GM18951 (cell line): Measurements from ENCODE around the gene CCDC60.

Experiments
- POLR2A ChIP-seq: IDR thresholded peaks from 4 replicates; pipeline ENCODE4 v1.6.1; 2011; ENCODE audit warnings: mild to moderate bottlenecking; ENCODE audit not compliant: insufficient read length, insufficient read depth; ENCODE audit errors: extremely low read depth
- in situ Hi-C: fragments of 300-500 bp; cut with MboI; formaldehyde crosslinking; loops from one replicate; pipeline ENCODE4 v1.12.0; 2022; ENCODE audit warnings: low sequenced_read_pairs, mixed read lengths, inconsistent platforms; ENCODE audit not compliant: unreplicated experiment

CCDC60 gene

DNA sequence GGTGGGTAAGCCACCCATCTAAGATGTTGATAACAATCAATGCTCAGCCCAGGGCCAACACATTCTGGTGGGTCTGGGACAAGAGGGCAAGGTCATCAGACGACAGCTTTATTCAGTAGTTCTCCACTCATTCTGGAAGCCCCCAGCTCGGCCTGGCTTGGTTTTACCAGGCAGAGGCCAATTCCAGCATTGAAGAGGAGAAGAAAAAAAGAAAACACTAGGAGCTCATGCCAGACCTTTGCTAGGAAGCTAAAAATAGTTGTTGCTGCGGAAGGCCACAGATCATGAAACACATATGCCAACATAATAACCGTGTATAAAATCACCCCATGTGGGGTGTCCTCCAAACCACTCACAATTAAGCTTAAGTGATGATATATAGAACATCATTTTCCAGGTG lies 44.4 kb downstream of the CCDC60 start:
- in situ Hi-C loops = no loop called here

DNA sequence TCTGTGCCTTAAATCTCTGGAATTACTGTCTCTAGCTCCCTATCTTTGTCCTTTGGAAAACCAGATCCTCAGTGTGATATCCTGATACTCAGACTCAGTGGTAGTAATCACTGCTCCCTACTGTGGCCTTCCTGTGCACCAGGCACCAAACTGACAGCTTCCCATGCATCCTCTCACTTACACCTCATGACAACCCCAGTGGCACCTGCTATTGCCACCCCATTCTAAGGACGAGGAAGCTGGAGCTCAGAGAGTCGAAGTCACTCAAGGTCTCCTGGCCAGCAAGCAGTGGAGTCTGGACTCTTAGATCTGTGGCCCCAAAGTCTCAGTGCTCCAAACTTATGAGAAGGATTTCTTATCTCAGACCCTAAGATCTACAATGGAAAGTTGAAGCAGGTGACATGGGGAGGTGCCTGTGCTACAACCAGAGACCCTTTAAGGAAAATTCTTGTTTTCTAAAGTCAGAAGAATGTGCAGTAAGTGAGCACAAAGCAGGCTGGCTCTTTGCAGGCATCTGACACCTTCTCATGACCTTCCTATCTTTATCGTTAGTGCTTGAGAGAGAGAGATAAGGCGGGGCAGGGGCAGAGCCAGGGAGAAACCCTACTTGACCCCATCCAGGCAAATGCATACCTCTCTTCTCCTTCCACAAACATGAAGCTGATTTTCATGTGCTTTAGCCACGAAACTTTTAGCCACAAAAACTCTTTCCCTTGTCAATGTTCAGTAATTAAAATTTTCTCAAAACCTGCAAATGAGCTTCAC lies 47.1 kb downstream of the CCDC60 start:
- in situ Hi-C loops = no loop called here
- TF ChIP-seq POLR2A = no peak

More for the DNA sequence above, 44.4 kb downstream of the CCDC60 start:
- TF ChIP-seq POLR2A = no peak

DNA sequence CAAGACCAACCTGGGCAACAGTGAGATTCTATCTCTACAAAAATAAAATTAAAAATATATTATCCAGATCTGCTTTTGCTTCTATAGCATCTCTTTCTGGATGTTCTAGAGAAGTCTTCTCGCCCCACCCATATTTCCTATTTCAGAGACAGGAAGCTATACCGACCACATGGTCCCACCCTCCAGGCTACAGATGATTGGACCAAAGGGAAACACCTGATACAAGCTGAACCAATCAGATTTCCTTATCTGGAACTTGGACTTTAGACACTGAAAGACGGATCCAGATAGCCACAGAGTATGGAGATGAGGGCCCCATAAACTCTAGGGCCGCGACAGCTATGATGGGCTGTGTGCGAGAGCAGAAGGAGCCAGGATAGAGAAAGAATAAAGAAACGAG lies 48.7 kb downstream of the CCDC60 start:
- in situ Hi-C loops = no loop called here

DNA sequence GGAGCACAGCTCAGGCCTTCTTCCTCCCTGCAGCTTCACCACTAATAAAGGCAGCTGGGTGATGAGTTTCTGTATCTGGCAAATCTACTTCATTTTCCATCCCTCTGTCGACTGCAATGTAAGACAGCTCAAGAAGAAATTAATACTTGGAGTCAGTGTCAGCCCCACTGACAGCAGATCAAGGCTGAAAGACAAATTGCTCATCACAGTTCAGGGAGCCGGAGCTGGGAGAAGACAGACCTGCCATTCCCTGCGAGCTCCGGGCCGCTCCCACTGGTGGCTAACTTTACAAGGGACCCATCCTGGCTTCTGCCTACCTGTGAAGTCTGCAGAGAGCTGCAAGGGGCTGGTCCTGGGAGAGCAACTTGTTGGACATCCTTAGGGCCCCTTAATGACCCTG lies 49.8 kb downstream of the CCDC60 start:
- in situ Hi-C loops = no loop called here
- no peak for TF ChIP-seq POLR2A

More for the DNA sequence above, 48.7 kb downstream of the CCDC60 start:
- no peak for TF ChIP-seq POLR2A

DNA sequence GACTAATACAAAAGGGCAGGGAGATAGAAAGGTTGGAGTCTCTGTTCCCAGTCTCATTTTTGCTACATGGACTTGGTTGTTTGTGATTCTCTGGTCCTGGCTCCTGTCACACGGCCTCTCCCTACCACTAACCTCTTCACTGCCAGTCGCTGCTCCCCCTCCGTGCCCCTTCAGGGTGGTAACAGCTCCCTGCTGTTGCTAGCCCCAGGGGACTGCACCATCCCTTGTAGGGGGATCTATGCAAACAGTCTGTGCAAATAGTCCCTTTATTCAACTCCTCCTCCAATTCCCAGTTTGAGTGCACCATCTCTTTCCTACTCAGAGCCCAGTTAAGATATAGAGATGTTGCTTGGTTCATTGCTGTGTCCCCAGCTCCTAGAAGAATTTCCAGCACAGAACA lies 51.1 kb downstream of the CCDC60 start:
- no peak for TF ChIP-seq POLR2A
- in situ Hi-C loops = no loop called here

DNA sequence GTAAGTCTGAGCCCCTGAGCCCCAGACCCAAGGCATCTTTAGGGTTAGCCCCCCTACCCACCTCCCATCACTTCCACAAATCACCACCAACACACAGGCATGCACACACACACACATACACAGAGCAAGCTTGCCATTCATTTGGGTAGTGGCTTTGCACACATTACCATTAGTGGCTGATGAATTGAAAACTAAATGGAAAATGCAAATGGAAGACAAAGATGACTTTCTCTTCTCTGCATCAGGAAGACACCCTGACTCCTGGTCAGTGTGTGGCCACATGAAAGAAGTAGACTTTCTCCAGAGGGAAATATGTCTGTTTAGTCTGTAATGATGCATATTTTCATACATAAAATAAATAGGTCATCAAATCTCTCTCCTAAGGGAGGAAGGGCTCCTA lies 55.2 kb downstream of the CCDC60 start:
- no peak for TF ChIP-seq POLR2A
- in situ Hi-C loops = no loop called here

DNA sequence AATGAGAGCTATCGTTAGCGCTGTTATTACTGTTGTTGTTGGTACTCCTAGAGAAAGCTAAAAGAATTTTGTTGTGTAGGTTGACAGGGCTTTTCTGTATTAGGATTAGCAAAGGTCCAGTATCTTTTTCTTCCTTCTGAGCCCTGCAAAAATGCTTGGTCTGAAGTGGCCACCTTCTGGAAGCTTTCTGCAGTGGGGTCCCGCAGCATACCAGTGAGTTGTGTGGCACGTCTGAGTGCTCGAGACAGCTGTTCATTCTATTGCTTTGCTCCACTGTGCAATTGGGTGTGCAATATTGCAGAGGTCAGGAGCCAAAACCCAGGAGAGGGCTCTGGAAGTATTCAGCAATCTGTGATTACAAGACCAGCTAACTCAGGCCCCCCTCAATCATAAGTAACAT lies 57.1 kb downstream of the CCDC60 start:
- in situ Hi-C loops = no loop called here
- no peak for TF ChIP-seq POLR2A

DNA sequence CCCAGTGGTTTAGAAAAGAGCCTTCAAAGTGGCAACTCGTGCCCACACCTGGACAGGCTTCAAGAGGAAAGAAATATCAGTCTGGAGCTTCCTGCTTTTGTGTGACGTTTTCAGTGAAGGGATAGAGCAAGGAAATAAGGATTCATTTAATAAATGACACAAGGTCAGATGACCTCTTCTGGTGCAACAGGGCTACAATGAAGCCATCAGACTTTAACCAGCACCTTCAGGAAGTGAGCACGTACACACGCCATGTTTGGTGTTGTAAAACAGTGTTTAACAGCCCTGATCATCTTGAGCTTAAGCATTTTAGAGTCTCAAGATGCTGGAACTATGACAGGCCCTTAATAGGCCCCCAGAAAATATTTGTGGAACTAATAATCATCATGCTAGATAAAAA lies 59.1 kb downstream of the CCDC60 start:
- TF ChIP-seq POLR2A = no peak
- in situ Hi-C loops = no loop called here

DNA sequence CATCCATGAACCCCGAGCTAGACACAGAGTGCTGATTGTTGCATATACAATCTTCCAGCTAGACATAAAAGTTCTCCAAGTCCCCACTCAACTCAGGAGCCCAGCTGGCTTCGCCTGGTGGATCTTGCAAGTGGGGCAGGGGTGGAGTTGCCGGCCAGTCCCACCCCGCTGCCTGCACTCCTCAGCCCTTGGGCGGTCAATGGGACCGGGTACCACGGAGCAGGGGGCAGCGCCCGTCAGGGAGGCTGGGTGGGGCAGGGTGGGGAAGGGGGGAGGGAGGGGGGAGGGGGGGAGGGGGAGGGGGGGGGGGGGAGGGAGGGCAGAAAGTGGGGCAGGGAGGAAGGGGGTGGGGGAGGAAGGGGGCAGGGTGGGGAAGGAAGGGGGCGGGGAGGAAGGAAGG lies 63.0 kb downstream of the CCDC60 start:
- in situ Hi-C loops = no loop called here
- no peak for TF ChIP-seq POLR2A

DNA sequence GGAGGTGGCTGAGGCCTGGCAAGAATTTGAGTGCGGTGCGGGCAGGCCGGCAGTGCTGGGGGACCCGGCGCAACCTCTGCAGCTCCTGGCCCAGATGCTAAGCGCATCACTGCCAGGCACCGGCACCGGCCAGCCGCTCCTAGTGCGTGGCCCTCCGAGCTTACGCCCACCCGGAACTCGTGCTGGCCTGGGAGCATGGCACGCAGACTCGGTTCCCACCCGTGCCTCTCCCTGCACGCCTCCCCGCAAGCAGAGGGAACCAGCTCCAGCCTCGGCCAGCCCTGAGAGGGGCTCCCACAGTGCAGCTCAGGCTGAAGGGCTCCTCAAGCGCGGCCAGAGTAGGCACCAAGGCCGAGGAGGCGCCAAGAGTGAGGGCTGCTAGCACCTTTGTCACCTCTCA lies 63.7 kb downstream of the CCDC60 start:
- no peak for TF ChIP-seq POLR2A

DNA sequence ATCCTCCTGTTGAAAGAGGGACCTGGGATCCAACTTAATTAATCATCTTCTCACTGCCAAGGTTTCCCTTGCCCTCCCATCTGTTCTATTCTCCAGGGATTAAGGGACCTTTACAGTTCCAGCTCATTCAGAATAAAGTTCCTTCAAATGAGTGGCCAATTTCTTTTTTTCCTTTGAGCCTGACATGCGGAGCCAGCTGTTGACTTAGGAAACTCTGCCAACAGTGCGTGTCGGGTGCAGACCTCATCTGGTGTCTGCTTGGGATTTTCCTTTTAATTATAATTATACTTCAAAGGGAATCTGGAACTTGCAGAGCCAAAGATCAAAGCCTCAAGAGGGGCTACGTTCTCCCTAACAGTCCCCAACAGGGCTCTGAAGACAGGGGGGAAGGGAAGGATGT lies 64.8 kb downstream of the CCDC60 start:
- TF ChIP-seq POLR2A = no peak
- in situ Hi-C loops = no loop called here

More for the DNA sequence above, 63.7 kb downstream of the CCDC60 start:
- in situ Hi-C loops = no loop called here

DNA sequence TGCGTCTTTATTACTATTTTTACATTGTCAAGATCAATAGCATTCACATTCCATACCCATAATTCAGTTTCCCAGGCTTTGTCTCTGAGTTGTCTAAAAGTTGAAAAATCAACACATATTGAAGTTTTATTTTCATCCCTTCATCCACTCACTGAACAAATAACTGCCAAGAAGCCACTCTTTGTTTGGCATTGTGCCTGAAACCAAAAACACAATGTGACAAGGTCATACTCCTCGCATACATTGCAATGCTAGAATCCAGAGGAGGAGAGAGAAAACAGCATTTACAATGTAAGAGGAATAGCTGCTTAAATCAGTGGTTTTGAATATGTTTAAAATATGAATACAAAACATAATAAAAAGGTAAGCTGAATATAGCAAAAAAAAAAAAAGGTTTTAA lies 71.8 kb downstream of the CCDC60 start:
- in situ Hi-C loops = no loop called here
- TF ChIP-seq POLR2A = no peak

DNA sequence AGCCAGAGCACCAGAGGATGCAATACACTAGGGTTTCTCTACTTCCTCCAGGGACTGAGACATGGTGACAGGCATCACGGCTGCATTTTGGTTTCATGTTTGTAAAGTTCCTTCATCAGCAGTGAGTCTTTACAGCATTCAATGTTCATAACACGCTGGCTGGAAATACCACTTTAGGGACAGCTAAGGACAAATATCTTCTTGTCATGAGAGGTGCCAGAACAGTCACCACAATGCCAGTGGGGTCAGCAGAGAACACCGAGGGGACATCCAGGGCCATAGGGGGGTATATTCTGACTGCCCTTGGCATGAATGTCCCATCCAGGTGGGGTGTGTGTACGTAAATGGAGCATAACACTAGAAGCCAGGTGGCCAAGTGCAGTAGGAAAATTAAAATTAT lies 72.3 kb downstream of the CCDC60 start:
- no peak for TF ChIP-seq POLR2A
- in situ Hi-C loops = no loop called here

DNA sequence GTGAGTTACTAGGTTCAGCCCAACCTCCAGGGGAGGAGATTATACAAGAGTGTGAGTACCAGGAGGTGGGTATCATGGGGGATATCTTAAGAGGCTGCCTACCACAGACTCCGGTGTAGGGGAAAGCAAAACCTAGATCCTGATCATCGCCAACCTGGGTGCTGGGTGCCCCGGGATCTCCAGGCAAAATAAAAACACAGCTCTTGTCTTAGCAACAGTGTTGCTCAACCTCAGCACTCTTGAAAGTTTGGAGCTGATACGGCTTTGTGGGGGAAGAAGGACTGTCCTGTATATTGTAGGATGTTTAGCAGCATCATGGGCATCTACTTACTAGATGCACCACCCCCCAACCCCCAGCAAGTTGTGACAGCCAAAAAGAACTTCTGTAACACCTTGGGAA lies 74.5 kb downstream of the CCDC60 start:
- in situ Hi-C loops = no loop called here
- no peak for TF ChIP-seq POLR2A
